OCI-LY3 (cell line): Measurements from ENCODE around the gene TRIP10.

ENCODE experiments used
- H2AFZ ChIP-seq: fragments of 200-600, 300-600 bp; shearing (Covaris generic); 2 replicates; pipeline ENCODE4 v1.6.0; 2014; ENCODE audit warnings: antibody characterized with exemption, low read depth, low read length
- H3K27ac ChIP-seq: fragments of 200-600, 300-600 bp; sonication (generic); 2 replicates; pipeline ENCODE4 v1.5.1; 2014; ENCODE audit warnings: mild to moderate bottlenecking, low read length, moderate library complexity, mixed read lengths
- H3K27me3 ChIP-seq: fragments of 200-600, 300-600 bp; sonication (generic); 2 replicates; pipeline ENCODE4 v1.6.1; 2014; ENCODE audit warnings: low read depth, low read length, mixed read lengths
- H3K36me3 ChIP-seq: fragments of 200-600, 300-600 bp; sonication (generic); replicated peaks from 2 replicates; pipeline ENCODE3; 2014; ENCODE audit warnings: low read depth, low read length, mixed read lengths
- H3K4me1 ChIP-seq: fragments of 300-600, 200-600 bp; sonication (generic); 2 replicates; pipeline ENCODE4 v1.6.1; 2014; ENCODE audit warnings: low read length, mixed read lengths
- H3K4me2 ChIP-seq: fragments of 200-600, 300-600 bp; sonication (generic); 2 replicates; pipeline ENCODE4 v1.6.1; 2014; ENCODE audit warnings: low read length, mixed read lengths
- H3K4me3 ChIP-seq: fragments of 300-600, 200-600 bp; sonication (generic); 2 replicates; pipeline ENCODE4 v1.5.1; 2014; ENCODE audit warnings: antibody characterized with exemption, mild to moderate bottlenecking, low read length, moderate library complexity
- H3K79me2 ChIP-seq: fragments of 300-600, 200-600 bp; shearing (Covaris generic); 2 replicates; pipeline ENCODE4 v1.6.1; 2014; ENCODE audit warnings: mild to moderate bottlenecking, low read length, mixed read lengths
- H3K9ac ChIP-seq: fragments of 300-600, 200-600 bp; shearing (Covaris generic); 2 replicates; pipeline ENCODE4 v1.6.0; 2014; ENCODE audit warnings: mild to moderate bottlenecking, low read length, moderate library complexity
- H3K9me3 ChIP-seq: fragments of 200-600, 300-600 bp; shearing (Covaris generic); 2 replicates; pipeline ENCODE4 v1.6.1; 2014; ENCODE audit warnings: low read length, mixed read lengths; ENCODE audit not compliant: insufficient read depth
- H4K20me1 ChIP-seq: fragments of 200-600, 300-600 bp; sonication (generic); 2 replicates; pipeline ENCODE4 v1.6.1; 2016; ENCODE audit warnings: low read length, mixed read lengths; ENCODE audit not compliant: insufficient read depth
- CTCF ChIP-seq: fragments of 200-600, 300-600 bp; sonication (generic); IDR thresholded peaks from 2 replicates; pipeline ENCODE4 v1.5.1; 2014; ENCODE audit warnings: antibody characterized with exemption, low read length, low read depth
- EZH2phosphoT487 ChIP-seq: fragments of 200-600 bp; shearing (Covaris generic); IDR thresholded peaks from 2 replicates; pipeline ENCODE4 v1.6.1; 2018; ENCODE audit warnings: antibody characterized with exemption, mixed run types, low read depth

The TRIP10 gene

GRCh38 chr19:6712231-6712630 is 27.2 kb upstream of the TRIP10 start:
- H3K79me2 ChIP-seq: no peaks in the 10 kb centered on the region
- no peaks in the 10 kb centered on the region for H3K9me3 ChIP-seq
- H2AFZ ChIP-seq: no peak overlapping the region
- no peak overlapping the region for H3K4me2 ChIP-seq
- no peaks in the 10 kb centered on the region for H3K36me3 ChIP-seq
- no peak for TF ChIP-seq CTCF
- TF ChIP-seq EZH2phosphoT487: no peak
- no peaks in the 10 kb centered on the region for H4K20me1 ChIP-seq
- H3K27ac ChIP-seq: no peak overlapping the region
- no peaks in the 10 kb centered on the region for H3K4me1 ChIP-seq
- peaks cover 21% of the 10 kb centered on the region for H3K27me3 ChIP-seq
- no peak overlapping the region for H3K4me3 ChIP-seq
- H3K9ac ChIP-seq: no peak overlapping the region

- Histone ChIP-seq H3K79me2 (no peaks in the 10 kb centered on the region), H3K9me3 (no peaks in the 10 kb centered on the region), H3K4me2 (no peak overlapping the region), H3K27me3 (peaks cover 24% of the 10 kb centered on the region), H2AFZ (no peak overlapping the region), H3K4me1 (no peaks in the 10 kb centered on the region), H3K27ac (no peak overlapping the region), H4K20me1 (no peaks in the 10 kb centered on the region), H3K4me3 (no peak overlapping the region), H3K9ac (no peak overlapping the region), H3K36me3 (no peaks in the 10 kb centered on the region)
- no peak for TF ChIP-seq CTCF
- no peak for TF ChIP-seq EZH2phosphoT487
Observed at GRCh38 chr19:6712692-6713670, 26.5 kb upstream of the TRIP10 start.

GRCh38 chr19:6713773-6714692 is 25.4 kb upstream of the TRIP10 start:
- Histone ChIP-seq H3K4me3 (no peak overlapping the region), H2AFZ (no peak overlapping the region), H3K36me3 (no peaks in the 10 kb centered on the region), H3K4me1 (no peaks in the 10 kb centered on the region), H3K79me2 (no peaks in the 10 kb centered on the region), H3K27ac (no peak overlapping the region), H3K9me3 (no peaks in the 10 kb centered on the region), H3K27me3 (peaks cover 24% of the 10 kb centered on the region), H3K9ac (no peak overlapping the region), H4K20me1 (no peaks in the 10 kb centered on the region), H3K4me2 (no peak overlapping the region)
- TF ChIP-seq EZH2phosphoT487: no peak
- no peak for TF ChIP-seq CTCF
